Suprapubic skin (tissue), 3 donors: ENCODE results near the gene MRPS23.

Experiments
- POLR2AphosphoS5 ChIP-seq, 3 donors: sonication (generic); formaldehyde crosslinking; IDR thresholded peaks; one replicate each; pipeline ENCODE4 v1.6.1; 2017; ENCODE audit warnings: antibody characterized with exemption in 3 of 3
- TF ChIP-seq, protein P1 (sequence below), 2 donors: fragments of 200-600 bp in 1 of 2; fragments of 450-650 bp in 1 of 2; sonication (generic) in 1 of 2; IDR thresholded peaks; one replicate each; pipeline ENCODE4 v1.5.1; 2016 to 2019; ENCODE audit warnings: antibody characterized with exemption in 2 of 2, mild to moderate bottlenecking in 1 of 2, moderate library complexity in 1 of 2

DNA sequence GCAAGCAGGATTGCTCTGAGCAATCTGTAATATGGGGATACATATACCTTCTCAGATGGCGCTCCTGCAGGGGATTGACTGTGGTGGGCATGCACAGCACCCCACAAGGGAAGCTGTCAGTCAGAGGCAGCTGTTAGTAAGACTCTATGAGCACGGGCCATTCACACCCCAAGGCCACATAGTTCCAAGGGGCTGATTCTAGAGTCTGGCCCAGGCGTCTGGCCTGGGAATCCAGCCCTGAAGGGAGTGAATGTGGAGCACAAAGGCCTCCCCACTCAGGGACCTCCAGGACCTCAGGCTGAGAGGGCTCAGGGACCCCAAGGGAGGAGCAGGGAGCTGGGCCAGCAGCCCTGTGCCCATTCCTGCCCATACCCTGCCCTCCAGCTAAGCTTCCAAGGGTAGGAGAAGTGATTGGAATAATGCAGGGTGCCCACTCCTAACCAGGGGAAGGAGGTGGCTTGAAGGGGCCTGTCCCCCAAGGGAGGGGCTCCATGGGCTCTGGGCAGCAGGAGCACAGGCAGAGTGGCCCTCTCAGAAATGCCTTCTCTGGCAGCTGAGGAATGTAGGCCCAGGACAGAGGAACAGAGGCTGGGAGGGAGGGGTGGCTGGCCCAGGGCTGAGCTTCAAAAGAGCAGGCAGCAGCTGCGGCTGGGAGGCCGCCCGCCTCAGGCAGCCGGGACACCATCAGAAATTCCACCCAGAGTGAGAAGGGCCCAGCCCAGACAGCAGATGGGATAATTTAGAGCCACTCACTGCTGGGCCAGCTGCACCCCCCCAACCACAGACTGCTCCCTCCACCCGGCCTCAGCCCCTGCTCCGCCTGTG, 48.9 kb upstream of the MRPS23 start:
- TF ChIP-seq POLR2AphosphoS5 (IDR thresholded peaks at IDR 0.05): no peak
- TF ChIP-seq, protein P1, sequence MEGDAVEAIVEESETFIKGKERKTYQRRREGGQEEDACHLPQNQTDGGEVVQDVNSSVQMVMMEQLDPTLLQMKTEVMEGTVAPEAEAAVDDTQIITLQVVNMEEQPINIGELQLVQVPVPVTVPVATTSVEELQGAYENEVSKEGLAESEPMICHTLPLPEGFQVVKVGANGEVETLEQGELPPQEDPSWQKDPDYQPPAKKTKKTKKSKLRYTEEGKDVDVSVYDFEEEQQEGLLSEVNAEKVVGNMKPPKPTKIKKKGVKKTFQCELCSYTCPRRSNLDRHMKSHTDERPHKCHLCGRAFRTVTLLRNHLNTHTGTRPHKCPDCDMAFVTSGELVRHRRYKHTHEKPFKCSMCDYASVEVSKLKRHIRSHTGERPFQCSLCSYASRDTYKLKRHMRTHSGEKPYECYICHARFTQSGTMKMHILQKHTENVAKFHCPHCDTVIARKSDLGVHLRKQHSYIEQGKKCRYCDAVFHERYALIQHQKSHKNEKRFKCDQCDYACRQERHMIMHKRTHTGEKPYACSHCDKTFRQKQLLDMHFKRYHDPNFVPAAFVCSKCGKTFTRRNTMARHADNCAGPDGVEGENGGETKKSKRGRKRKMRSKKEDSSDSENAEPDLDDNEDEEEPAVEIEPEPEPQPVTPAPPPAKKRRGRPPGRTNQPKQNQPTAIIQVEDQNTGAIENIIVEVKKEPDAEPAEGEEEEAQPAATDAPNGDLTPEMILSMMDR (IDR thresholded peaks at IDR 0.05): no peak
